ENCODE data around the gene HLA-B. TPM values are rescaled to one million over a fixed set of nuclear protein-coding genes. Genes with fewer than 3 reads are reported as not detected.

Gene HLA-B
- total and polyA plus RNA-seq, 2 of the 8 experiments (the other 6 are each of a cell fraction or from before 2014, with no cell fraction given): 154 to 233 TPM

DNA sequence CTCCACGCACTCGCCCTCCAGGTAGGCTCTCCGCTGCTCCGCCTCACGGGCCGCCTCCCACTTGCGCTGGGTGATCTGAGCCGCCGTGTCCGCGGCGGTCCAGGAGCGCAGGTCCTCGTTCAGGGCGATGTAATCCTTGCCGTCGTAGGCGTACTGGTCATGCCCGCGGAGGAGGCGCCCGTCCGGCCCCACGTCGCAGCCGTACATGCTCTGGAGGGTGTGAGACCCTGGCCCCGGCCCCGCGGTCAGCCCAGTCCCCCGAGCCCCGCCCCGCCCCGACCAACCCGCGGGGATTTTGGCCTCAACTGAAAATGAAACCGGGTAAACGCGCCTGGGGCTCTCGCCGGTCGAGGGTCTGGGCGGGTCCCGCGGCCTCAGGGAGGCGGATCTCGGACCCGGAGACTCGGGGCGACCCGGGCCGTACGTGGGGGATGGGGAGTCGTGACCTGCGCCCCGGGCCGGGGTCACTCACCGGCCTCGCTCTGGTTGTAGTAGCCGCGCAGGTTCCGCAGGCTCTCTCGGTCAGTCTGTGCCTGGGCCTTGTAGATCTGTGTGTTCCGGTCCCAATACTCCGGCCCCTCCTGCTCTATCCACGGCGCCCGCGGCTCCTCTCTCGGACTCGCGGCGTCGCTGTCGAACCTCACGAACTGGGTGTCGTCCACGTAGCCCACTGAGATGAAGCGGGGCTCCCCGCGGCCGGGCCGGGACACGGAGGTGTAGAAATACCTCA lies 598 bp downstream of the HLA-B start:
- ChIA-PET CTCF (ENCODE audit: partially characterized antibody) (no interaction called here), POLR2A (ENCODE audit: partially characterized antibody) (no interaction called here)
- Histone ChIP-seq H3K79me1 (ENCODE audit: low read depth, low read length) (no peaks in the 10 kb centered on the region), H3K4ac (replicated peaks; ENCODE audit: insufficient read length, low read depth, low read length) (no peak overlapping the region), H3K18ac (ENCODE audit: extremely low read depth, low read length) (no peak overlapping the region), H3K36me3 (ENCODE audit: control insufficient read depth in 2 of 4, insufficient read depth in 4 of 4, low read length in 3 of 4) (peaks cover 0 to 10% (median 0%) of the 10 kb centered on the region in 4 experiments; a peak in 3 of 8 replicates), H3K27me3 (replicated peaks in 1 of 4; ENCODE audit: control insufficient read depth in 3 of 4, extremely low read depth in 1 of 4, insufficient read depth in 3 of 4, low read length in 3 of 4) (peaks cover 3 to 25% (median 15%) of the 10 kb centered on the region in 4 experiments), H4K8ac (ENCODE audit: extremely low read depth, insufficient read depth, low read length) (peak overlapping the region; percentile 85; the same call in 1 of the 2 replicates), H3K9me3 (ENCODE audit: insufficient read depth in 2 of 2, low read depth in 1 of 2, low read length in 1 of 2) (no peaks in the 10 kb centered on the region), H3K56ac (replicated peaks; ENCODE audit: insufficient read length, low read depth, low read length) (no peak overlapping the region), H4K20me1 (replicated peaks in 1 of 2; ENCODE audit: control insufficient read depth in 1 of 2, insufficient read depth in 2 of 2, low read length in 2 of 2) (peaks cover 0 to 2% of the 10 kb centered on the region in 2 experiments), H3K27ac (ENCODE audit: low read depth, low read length) (no peak overlapping the region), H2AK5ac (ENCODE audit: low read depth, low read length) (no peak overlapping the region), H3K14ac (ENCODE audit: insufficient read length) (no peak overlapping the region), H2BK12ac (ENCODE audit: low read depth, low read length) (no peak overlapping the region), H3K4me1 (replicated peaks in 1 of 4; ENCODE audit: control insufficient read depth in 3 of 4, insufficient read depth in 4 of 4, low read length in 3 of 4) (no peaks in the 10 kb centered on the region), H3K23me2 (ENCODE audit: low read depth, low read length) (peaks cover 4% of the 10 kb centered on the region; the same call in 1 of the 2 replicates), H3K9ac (replicated peaks in 1 of 4; ENCODE audit: extremely low read depth in 1 of 4, low read depth in 3 of 4, low read length in 3 of 4) (no peak overlapping the region), H2BK15ac (ENCODE audit: low read length) (no peak overlapping the region), H2AFZ (ENCODE audit: low read length) (no peak overlapping the region), H2BK120ac (replicated peaks; ENCODE audit: low read depth, low read length) (no peak overlapping the region), H4K5ac (ENCODE audit: insufficient read length, low read depth, low read length) (no peak overlapping the region), H3K79me2 (ENCODE audit: control insufficient read depth in 1 of 2, insufficient read depth in 2 of 2, low read length in 2 of 2) (no peaks in the 10 kb centered on the region), H3K23ac (ENCODE audit: insufficient read length) (no peak overlapping the region), H3K4me3 (ENCODE audit: extremely low read depth in 1 of 4, insufficient read depth in 2 of 4, low read depth in 3 of 4, low read length in 4 of 4) (peak overlapping the region; percentile 43 to 77 (median 56)), H3K4me2 (ENCODE audit: insufficient read depth in 1 of 2, low read depth in 2 of 2, low read length in 2 of 2) (peak overlapping the region; percentile 69 to 90), H4K91ac (replicated peaks; ENCODE audit: insufficient read length, low read length) (no peak overlapping the region), H2BK20ac (ENCODE audit: low read length) (no peak overlapping the region), H2BK5ac (ENCODE audit: low read depth, low read length) (no peak overlapping the region)
- 3% methylated on average over 42 of the region's 83 CpGs; no CpG with 5 or more reads in 1 of the 2 experiments for WGBS, 2 experiments (ENCODE audit: extremely low coverage in 1 of 2, insufficient coverage in 1 of 2, insufficient read length in 1 of 2, insufficient replicate concordance in 2 of 2, low coverage in 1 of 2, low lambda C conversion rate in 2 of 2, missing lambda C conversion rate in 1 of 2)
- DNase-seq (ENCODE audit: low read depth in 1 of 2, low spot score in 2 of 2): peak in 1 of 2 experiments; percentile 65
- FAIRE-seq: no peak
- 0 out of 3 replicates have a peak, but pooled peaks of 1 of the 2 experiments have one; percentile 14 for TF ChIP-seq POLR2A (IDR thresholded peaks at IDR 0.05; ENCODE audit: control extremely low read depth in 1 of 2, low read depth in 2 of 2, low read length in 2 of 2)
- TF ChIP-seq RNF2 (IDR thresholded peaks at IDR 0.05; ENCODE audit: borderline replicate concordance, low read depth, low read length, missing control alignments, poor library complexity, severe bottlenecking): no peak
- TF ChIP-seq, protein P1, sequence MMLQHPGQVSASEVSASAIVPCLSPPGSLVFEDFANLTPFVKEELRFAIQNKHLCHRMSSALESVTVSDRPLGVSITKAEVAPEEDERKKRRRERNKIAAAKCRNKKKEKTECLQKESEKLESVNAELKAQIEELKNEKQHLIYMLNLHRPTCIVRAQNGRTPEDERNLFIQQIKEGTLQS (IDR thresholded peaks at IDR 0.05; ENCODE audit: insufficient read depth, low read depth, low read length): no peak
- no peak for TF ChIP-seq CHD2 (IDR thresholded peaks at IDR 0.05; ENCODE audit: low read length)
- no peak for TF ChIP-seq ASH2L (IDR thresholded peaks at IDR 0.05; ENCODE audit: low read length)
- no peak for TF ChIP-seq TEAD4 (IDR thresholded peaks at IDR 0.05; ENCODE audit: low read depth, low read length)
- TF ChIP-seq CREB1 (IDR thresholded peaks at IDR 0.05): no peak
- no peak for TF ChIP-seq NRF1 (IDR thresholded peaks at IDR 0.05; ENCODE audit: low read depth, low read length)
- no peak for TF ChIP-seq RAD21 (IDR thresholded peaks at IDR 0.05 in 1 of 2, conservative IDR thresholded peaks at IDR 0.05 in 1 of 2; ENCODE audit: low read depth in 2 of 2, low read length in 2 of 2)
- TF ChIP-seq TAF7 (optimal IDR thresholded peaks at IDR 0.05; ENCODE audit: borderline replicate concordance, low read depth, low read length): no peak
- TF ChIP-seq TAF1 (IDR thresholded peaks at IDR 0.05; ENCODE audit: low read depth, low read length): no peak
- no peak for TF ChIP-seq BRCA1 (IDR thresholded peaks at IDR 0.05; ENCODE audit: low read depth, low read length)
- no peak for TF ChIP-seq POU5F1 (IDR thresholded peaks at IDR 0.05; ENCODE audit: low read depth, low read length)
